Stimulated activated CD4-positive, alpha-beta T cell treated with anti-CD3 and anti-CD28 coated beads, Interleukin-1b, Interleukin-23, amount 100 ng/mL, for 1 hour (primary cell): ENCODE data around the gene GALNT11.
"Not testable (repeated sequence)": the region's sequence is repeated elsewhere in the genome, so short reads cannot be mapped to it uniquely, and the experiment has no call there.

Experiments
- DNase-seq, 2 donors: peaks; one replicate each; pipeline ENCODE4 v3.0.0-alpha.2; 2020; ENCODE audit warnings: low read depth in 2 of 2

The GALNT11 gene

GRCh38 chr7:152075379-152075778 is 49.9 kb downstream of the GALNT11 start:
- not testable (repeated sequence) for DNase-seq

DNA sequence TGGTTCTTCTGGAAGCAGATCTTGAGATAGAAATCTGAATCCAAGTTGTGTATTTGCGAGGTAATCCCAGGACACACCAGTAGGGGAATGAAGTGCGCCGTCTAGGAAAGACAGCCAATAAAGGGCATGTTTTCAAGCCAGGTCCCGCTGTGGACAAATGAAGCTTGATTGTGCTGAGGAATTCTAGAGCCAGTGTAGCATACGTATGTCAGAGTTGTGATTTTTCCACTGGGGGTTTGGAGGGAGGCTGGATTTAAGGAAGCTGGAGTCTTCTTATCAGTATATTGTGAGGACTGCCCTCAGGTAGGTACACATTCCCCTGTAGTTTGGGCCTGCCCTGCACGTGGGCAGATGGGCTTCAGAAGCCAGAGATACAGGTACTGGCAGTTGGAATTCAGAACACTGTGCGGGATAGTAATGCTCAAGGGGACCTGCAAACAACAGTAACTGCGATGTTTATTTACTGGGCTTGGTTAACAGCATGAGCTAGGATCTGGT is 50.9 kb downstream of the GALNT11 start:
- no peak for DNase-seq

- no peak for DNase-seq
These were observed 51.8 kb downstream of the GALNT11 start for GRCh38 chr7:152076940-152077933.

- no peak for DNase-seq
These were observed 52.6 kb downstream of the GALNT11 start for GRCh38 chr7:152078025-152078424.

- DNase-seq: no peak
These were observed 53.3 kb downstream of the GALNT11 start for GRCh38 chr7:152078786-152079185.

- no peak for DNase-seq
These were observed 55.6 kb downstream of the GALNT11 start for GRCh38 chr7:152081088-152081487.

- DNase-seq: not testable (repeated sequence)
These were observed 56.7 kb downstream of the GALNT11 start for GRCh38 chr7:152082073-152082721.

GRCh38 chr7:152085131-152085530 is 59.7 kb downstream of the GALNT11 start:
- DNase-seq: no peak

DNA sequence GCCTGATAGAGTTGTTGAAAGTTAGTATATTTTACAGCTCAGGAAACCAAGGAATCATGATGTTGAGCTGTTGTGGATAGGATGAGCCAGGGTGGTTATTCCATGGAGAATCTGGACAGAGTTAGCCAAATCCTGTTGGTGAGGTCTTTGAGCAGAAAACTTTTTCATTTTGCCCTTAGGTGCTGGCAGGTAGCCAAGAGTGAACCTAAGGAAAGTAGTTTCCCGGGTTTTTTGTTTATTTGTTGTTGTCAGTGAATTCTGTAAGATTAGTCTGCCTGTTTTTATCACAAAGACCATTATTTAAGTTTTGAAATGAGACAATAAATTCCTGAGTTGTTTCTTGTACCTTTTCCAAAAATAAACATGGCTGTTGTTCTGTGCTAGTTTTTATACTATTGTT is 61.0 kb downstream of the GALNT11 start:
- no peak for DNase-seq

DNA sequence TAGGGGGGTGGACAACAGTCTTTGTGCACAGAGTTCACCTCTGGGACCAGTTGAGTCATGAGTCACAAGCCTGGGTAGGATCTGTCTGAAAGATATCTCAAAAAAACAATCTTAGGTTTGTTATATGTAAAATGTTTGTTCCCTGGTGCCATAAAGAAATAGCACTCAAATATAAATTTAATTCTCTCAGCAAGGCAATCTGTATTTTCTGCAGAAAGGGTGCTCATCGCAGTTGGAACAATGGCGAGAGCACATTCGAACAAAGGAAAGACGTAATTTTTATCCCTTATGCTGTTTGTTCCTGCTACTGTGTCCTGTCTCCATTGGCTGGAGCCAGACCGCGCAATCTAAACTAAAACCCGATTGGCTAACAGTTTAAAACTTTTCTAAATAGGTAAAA is 63.7 kb downstream of the GALNT11 start:
- no peak for DNase-seq

GRCh38 chr7:152090747-152091146 is 65.3 kb downstream of the GALNT11 start:
- DNase-seq: no peak

GRCh38 chr7:152093717-152094116 is 68.2 kb downstream of the GALNT11 start:
- DNase-seq: no peak

GRCh38 chr7:152095771-152096170 is 70.3 kb downstream of the GALNT11 start:
- no peak for DNase-seq

DNA sequence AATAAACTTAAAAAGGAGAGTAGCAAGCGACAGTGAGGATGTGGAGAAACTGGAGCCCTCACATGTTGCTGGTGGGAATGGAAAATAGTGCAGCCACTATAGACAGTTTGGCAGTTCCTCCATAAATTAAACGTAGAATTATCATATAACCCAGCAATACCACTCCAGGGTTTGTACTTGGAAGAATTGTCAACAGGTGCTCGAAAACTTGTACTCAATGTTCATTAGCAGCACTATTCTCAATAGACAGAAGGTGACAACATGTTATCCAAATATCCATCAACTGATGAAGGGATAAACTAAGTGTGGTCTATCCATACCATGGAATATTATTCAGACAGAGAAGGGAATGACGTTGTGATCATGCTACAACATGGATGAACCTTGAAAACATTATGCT is 71.9 kb downstream of the GALNT11 start:
- DNase-seq: no peak

- DNase-seq: no peak
These were observed 77.6 kb downstream of the GALNT11 start for GRCh38 chr7:152103066-152103465.

DNA sequence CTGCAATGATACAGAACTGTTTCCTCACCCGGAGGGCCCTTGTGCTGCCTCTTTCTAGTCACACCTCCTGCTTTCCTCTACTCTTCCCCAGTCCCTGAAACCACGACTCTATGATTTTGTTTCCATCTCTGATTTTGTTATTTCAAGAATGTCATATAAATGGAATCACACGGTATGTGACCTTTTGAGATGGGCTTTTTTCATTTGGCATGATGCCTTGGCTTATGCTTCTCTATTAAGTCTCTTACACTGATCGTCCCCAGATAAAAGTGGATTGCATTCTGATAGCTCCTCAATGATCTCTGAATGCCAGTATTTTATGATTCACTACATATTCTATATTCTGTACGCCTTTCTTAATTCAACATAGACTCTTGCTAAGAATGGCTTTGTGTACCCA is 78.2 kb downstream of the GALNT11 start:
- no peak for DNase-seq

DNA sequence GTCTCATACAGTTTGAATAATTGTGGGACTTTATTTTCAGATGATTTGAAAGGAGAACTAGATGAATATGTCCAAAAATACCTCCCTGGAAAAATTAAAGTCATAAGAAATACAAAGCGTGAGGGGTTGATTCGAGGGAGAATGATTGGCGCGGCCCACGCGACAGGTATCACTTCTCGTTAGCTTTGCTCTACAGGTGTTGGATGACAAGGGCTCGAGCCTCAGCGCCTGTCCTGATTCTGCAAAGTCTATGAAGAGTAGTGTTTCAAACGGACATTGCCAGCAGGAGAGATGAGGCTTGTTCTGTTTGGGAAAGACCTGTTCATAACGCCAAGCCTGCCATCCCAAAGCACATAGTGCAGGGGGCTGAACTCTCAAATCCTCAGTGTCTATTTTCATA is 79.7 kb downstream of the GALNT11 start:
- DNase-seq: no peak

- no peak for DNase-seq
These were observed 81.5 kb downstream of the GALNT11 start for GRCh38 chr7:152106990-152107389.

GRCh38 chr7:152107945-152108344 is 82.5 kb downstream of the GALNT11 start:
- DNase-seq: no peak

GRCh38 chr7:152108359-152108758 is 82.9 kb downstream of the GALNT11 start:
- no peak for DNase-seq

- DNase-seq: no peak
These were observed 87.4 kb downstream of the GALNT11 start for GRCh38 chr7:152112829-152113228.

GRCh38 chr7:152115021-152115718 is 89.7 kb downstream of the GALNT11 start:
- DNase-seq: no peak
